NT2/D1 (cell line): ENCODE data around the gene HELB.

ENCODE experiments used
- SUZ12 ChIP-seq: IDR thresholded peaks from 2 replicates; pipeline ENCODE4 v1.6.1; 2011; ENCODE audit not compliant: insufficient read length, insufficient read depth; ENCODE audit errors: extremely low read depth
- YY1 ChIP-seq: IDR thresholded peaks from 2 replicates; pipeline ENCODE4 v1.6.1; 2011; ENCODE audit not compliant: insufficient read length, insufficient read depth
- ZNF274 ChIP-seq: IDR thresholded peaks from 2 replicates; pipeline ENCODE4 v1.6.1; 2011; ENCODE audit warnings: mild to moderate bottlenecking, low read depth, low read length

- no peak for TF ChIP-seq YY1
- TF ChIP-seq ZNF274 = no peak
- TF ChIP-seq SUZ12 = no peak
Measured at GRCh38 chr12:66304296-66304900, 2.1 kb downstream of the HELB start.
